OCI-LY3 (cell line): ENCODE measurements around the gene IL16.

Experiments used
- CTCF ChIP-seq: fragments of 200-600, 300-600 bp; sonication (generic); IDR thresholded peaks from 2 replicates; pipeline ENCODE4 v1.5.1; 2014; ENCODE audit warnings: antibody characterized with exemption, low read length, low read depth
- EZH2phosphoT487 ChIP-seq: fragments of 200-600 bp; shearing (Covaris generic); IDR thresholded peaks from 2 replicates; pipeline ENCODE4 v1.6.1; 2018; ENCODE audit warnings: antibody characterized with exemption, mixed run types, low read depth

GRCh38 chr15:81259760-81260298, 63.1 kb downstream of the IL16 start:
- TF ChIP-seq CTCF (no peak), EZH2phosphoT487 (no peak)
